DND-41 (cell line): Measurements from ENCODE around the gene MPO.

Experiments used
- ATAC-seq: fragments of 200-7000 bp; cut with Tn5 transposase; 3 replicates; pipeline ENCODE4 v1.9.1; 2021; ENCODE audit warnings: low read depth; ENCODE audit not compliant: insufficient read depth
- DNase-seq: peaks from one replicate; pipeline ENCODE4 v3.0.0-alpha.2; 2020
- H2AFZ ChIP-seq: 2 replicates; pipeline ENCODE4 v1.6.0; 2012; ENCODE audit warnings: low read depth, low read length
- H3K27ac ChIP-seq: 2 replicates; pipeline ENCODE4 v1.5.1; 2012; ENCODE audit warnings: low read length, inconsistent platforms
- H3K27me3 ChIP-seq: fragments of 200-600 bp; sonication (generic); 2 replicates; pipeline ENCODE4 v1.6.0; 2012; ENCODE audit warnings: low read length, mild to moderate bottlenecking, inconsistent platforms; ENCODE audit not compliant: insufficient read depth, poor library complexity
- H3K36me3 ChIP-seq: 2 replicates; pipeline ENCODE4 v1.5.1; 2012; ENCODE audit warnings: low read length, inconsistent platforms; ENCODE audit not compliant: insufficient read depth
- H3K4me1 ChIP-seq: 2 replicates; pipeline ENCODE4 v1.5.1; 2012; ENCODE audit warnings: mild to moderate bottlenecking, low read length; ENCODE audit not compliant: insufficient read depth
- H3K4me2 ChIP-seq: 2 replicates; pipeline ENCODE4 v1.6.0; 2012; ENCODE audit warnings: mild to moderate bottlenecking, moderate library complexity, low read length, inconsistent platforms; ENCODE audit not compliant: insufficient read depth
- H3K4me3 ChIP-seq, 2 experiments: fragments of 200-600 bp in 1 of 2; shearing (Covaris generic) in 1 of 2; 2 replicates each; pipeline ENCODE4 v1.5.1; 2012 to 2016; ENCODE audit warnings: inconsistent platforms in 2 of 2, low read length in 2 of 2, mild to moderate bottlenecking in 2 of 2, low read depth in 1 of 2, moderate library complexity in 1 of 2
- H3K79me2 ChIP-seq: 2 replicates; pipeline ENCODE4 v1.6.0; 2012; ENCODE audit warnings: low read length, inconsistent platforms; ENCODE audit not compliant: insufficient read depth
- H3K9ac ChIP-seq: 2 replicates; pipeline ENCODE4 v1.6.0; 2012; ENCODE audit warnings: low read depth, mild to moderate bottlenecking, inconsistent platforms, low read length, moderate library complexity
- H3K9me3 ChIP-seq: 2 replicates; pipeline ENCODE4 v1.5.1; 2012; ENCODE audit warnings: low read length, moderate library complexity, mild to moderate bottlenecking, inconsistent platforms; ENCODE audit not compliant: insufficient read depth, severe bottlenecking
- H4K20me1 ChIP-seq: 2 replicates; pipeline ENCODE4 v1.6.0; 2012; ENCODE audit warnings: low read length; ENCODE audit not compliant: insufficient read depth
- EZH2 ChIP-seq: IDR thresholded peaks from 3 replicates; pipeline ENCODE4 v1.6.1; 2012; ENCODE audit warnings: borderline replicate concordance, low read depth, mild to moderate bottlenecking, moderate library complexity, low read length, inconsistent platforms; ENCODE audit not compliant: severe bottlenecking
- TF ChIP-seq, protein P1 (sequence below): IDR thresholded peaks from 2 replicates; pipeline ENCODE4 v1.5.1; 2012; ENCODE audit warnings: borderline replicate concordance, low read length, moderate library complexity, mild to moderate bottlenecking; ENCODE audit not compliant: poor library complexity, severe bottlenecking; ENCODE audit errors: extremely low read depth

The MPO gene

DNA sequence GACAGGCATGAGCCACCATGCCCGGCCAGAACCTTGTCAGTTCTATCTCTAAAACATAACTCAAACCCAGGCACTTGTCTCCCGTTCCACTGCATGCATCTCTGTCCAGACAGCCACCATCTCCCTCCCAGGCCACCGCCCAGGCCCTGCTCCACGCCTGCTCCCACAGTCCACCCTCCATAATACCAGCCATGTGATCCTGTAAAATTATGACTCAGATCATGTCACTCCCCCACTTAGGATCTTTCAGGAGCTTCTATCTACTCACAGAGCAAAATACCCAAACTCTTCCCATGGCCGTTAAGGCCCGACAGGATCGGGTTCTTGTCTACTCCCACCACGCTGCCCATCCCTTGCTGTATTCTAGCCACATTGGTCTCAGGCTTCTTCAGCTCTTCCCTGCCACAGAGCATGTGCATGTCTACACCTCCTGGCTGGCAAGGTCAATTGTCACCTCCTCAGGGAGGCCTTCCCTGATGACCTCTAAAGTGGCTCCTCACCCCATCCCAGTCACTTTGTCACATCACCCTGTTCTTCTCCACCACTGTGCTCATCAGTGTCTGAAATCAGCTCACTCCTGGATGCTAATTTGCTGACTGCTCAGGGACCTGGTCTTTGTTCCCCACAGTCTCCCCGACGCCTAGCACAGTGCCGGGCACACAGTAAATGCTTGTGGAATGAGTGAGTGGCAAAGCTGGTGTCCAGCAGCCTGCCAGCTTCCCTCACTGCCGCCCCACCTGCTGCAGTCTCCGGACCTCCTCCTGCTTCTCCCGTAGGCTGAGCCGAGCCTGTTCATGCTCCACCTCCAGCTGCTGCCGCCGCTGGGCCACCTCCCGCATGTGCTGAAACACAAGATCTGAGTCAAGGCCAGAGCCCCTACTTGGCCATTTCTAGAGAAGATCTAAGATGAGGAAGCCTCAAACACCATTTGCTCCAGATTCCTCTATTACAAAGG lies 41.1 kb upstream of the MPO start:
- no peak overlapping the region for H3K4me3 ChIP-seq
- peaks cover 17% of the 10 kb centered on the region for H4K20me1 ChIP-seq
- H3K9me3 ChIP-seq: no peaks in the 10 kb centered on the region
- H3K36me3 ChIP-seq: peaks cover 13% of the 10 kb centered on the region
- no peaks in the 10 kb centered on the region for H3K27me3 ChIP-seq
- no peak overlapping the region for H2AFZ ChIP-seq
- no peak for TF ChIP-seq EZH2
- TF ChIP-seq, protein P1, sequence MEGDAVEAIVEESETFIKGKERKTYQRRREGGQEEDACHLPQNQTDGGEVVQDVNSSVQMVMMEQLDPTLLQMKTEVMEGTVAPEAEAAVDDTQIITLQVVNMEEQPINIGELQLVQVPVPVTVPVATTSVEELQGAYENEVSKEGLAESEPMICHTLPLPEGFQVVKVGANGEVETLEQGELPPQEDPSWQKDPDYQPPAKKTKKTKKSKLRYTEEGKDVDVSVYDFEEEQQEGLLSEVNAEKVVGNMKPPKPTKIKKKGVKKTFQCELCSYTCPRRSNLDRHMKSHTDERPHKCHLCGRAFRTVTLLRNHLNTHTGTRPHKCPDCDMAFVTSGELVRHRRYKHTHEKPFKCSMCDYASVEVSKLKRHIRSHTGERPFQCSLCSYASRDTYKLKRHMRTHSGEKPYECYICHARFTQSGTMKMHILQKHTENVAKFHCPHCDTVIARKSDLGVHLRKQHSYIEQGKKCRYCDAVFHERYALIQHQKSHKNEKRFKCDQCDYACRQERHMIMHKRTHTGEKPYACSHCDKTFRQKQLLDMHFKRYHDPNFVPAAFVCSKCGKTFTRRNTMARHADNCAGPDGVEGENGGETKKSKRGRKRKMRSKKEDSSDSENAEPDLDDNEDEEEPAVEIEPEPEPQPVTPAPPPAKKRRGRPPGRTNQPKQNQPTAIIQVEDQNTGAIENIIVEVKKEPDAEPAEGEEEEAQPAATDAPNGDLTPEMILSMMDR: no peak
- H3K9ac ChIP-seq: no peak overlapping the region
- 0 out of 2 replicates have a peak, but pooled peaks cover under 1% of the 10 kb centered on the region for H3K4me1 ChIP-seq
- H3K4me2 ChIP-seq: no peak overlapping the region
- no peak overlapping the region for H3K27ac ChIP-seq
- H3K79me2 ChIP-seq: no peaks in the 10 kb centered on the region
- no peak for ATAC-seq
- DNase-seq: no peak

DNA sequence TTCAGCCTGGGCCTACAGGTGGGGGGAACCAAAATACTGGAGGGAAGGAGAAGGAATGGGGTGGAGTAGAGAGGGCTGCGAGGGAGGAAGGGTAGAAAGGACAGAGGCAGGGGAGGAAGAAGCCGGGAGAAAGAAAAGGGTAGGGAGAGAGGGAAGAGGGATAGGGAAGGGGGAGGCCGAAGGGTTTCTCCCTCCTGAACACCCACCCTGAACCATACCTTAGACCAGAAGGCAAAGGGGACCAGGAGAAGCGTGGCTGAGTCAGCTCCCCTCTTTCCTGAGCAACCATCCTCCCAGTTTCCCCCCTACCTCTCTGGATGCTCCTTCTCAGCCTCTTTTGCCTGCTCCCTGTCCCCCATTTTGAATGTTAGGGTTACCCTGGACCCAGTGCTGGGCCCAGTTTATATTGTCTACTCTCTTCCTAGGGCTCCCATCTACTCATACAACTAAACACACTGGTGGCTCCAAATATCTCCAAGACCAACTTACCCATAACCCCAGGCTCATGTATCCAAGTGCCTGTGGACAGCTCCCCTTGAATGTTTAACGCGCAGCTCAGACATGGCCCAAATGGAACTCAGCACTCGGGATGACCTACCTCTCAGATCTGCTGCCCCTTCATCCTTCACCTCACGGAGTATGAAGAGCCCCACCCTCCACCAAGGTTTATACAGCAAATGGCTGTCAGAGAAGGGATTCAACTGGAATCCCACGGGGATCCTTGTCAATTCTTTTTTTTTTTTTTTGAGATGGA lies 40.0 kb upstream of the MPO start:
- Histone ChIP-seq H3K27me3 (no peaks in the 10 kb centered on the region), H3K79me2 (no peaks in the 10 kb centered on the region), H4K20me1 (peaks cover 9% of the 10 kb centered on the region), H3K4me1 (no peaks in the 10 kb centered on the region), H3K4me3 (no peak overlapping the region), H3K4me2 (no peak overlapping the region), H3K9me3 (no peaks in the 10 kb centered on the region), H2AFZ (no peak overlapping the region), H3K27ac (no peak overlapping the region), H3K36me3 (peaks cover 13% of the 10 kb centered on the region), H3K9ac (no peak overlapping the region)
- TF ChIP-seq, protein P1: no peak
- no peak for TF ChIP-seq EZH2
- ATAC-seq (no peak), DNase-seq (no peak)

DNA sequence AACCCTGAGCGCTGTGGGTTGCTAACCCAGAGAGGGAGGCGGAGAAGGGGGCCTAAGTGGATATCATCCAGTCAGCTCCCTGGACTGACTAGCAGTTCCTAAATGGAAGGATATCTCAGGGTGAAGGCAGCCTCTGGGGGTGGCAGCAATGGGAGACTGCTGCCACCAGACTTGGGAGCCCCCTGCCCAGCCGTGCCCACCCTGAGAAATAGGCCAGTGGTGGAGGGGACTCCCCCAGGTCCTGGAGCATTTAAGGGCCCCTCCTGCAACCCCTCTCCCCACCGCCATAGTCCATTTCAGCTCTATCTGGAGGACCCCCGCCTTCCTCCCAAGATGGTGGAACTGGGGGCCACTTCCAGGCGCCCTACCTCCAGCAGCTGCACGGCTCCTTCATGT lies 39.4 kb upstream of the MPO start:
- TF ChIP-seq EZH2: no peak
- TF ChIP-seq, protein P1: no peak
- H3K4me2 ChIP-seq: no peak overlapping the region
- H3K9me3 ChIP-seq: no peaks in the 10 kb centered on the region
- DNase-seq: no peak
- ATAC-seq: no peak
- H3K79me2 ChIP-seq: no peaks in the 10 kb centered on the region
- H3K4me1 ChIP-seq: no peaks in the 10 kb centered on the region
- H3K36me3 ChIP-seq: peaks cover 13% of the 10 kb centered on the region
- no peaks in the 10 kb centered on the region for H3K27me3 ChIP-seq
- no peak overlapping the region for H3K9ac ChIP-seq
- peaks cover 5% of the 10 kb centered on the region for H4K20me1 ChIP-seq
- H3K4me3 ChIP-seq: no peak overlapping the region
- H2AFZ ChIP-seq: no peak overlapping the region
- H3K27ac ChIP-seq: no peak overlapping the region
